ENCODE data around the gene DTNA. TPM values are rescaled to one million over a fixed set of nuclear protein-coding genes. Genes with fewer than 3 reads are reported as not detected.
"Not testable (repeated sequence)": the region's sequence is repeated elsewhere in the genome, so short reads cannot be mapped to it uniquely, and the experiment has no call there.

DTNA gene
- total RNA-seq, 1 experiment from 2014 or later, result 10.4 TPM

- Histone ChIP-seq H3K4me3 (ENCODE audit: low read depth, low read length) (no peak overlapping the region), H3K9me3 (no peaks in the 10 kb centered on the region), H3K27me3 (replicated peaks; ENCODE audit: control insufficient read depth, insufficient read depth, low read length) (no peaks in the 10 kb centered on the region), H3K36me3 (ENCODE audit: control insufficient read depth, insufficient read depth, low read length) (no peaks in the 10 kb centered on the region), H3K4me1 (peaks cover 12% of the 10 kb centered on the region)
- no peak for TF ChIP-seq CTCF (IDR thresholded peaks at IDR 0.05; ENCODE audit: insufficient read depth in 1 of 2, low read depth in 1 of 2, low read length in 1 of 2, severe bottlenecking in 1 of 2, unreplicated experiment in 1 of 2)
- H3K36me3 Mint-ChIP-seq (ENCODE audit: insufficient read depth, unreplicated experiment), result no peaks in the 10 kb centered on the region
- no peaks in the 10 kb centered on the region for H3K27me3 Mint-ChIP-seq (ENCODE audit: insufficient read depth, unreplicated experiment)
- intact Hi-C loops (cut with micrococcal nuclease; ENCODE audit: unreplicated experiment), result no loop called here
- no peak overlapping the region for H3K4me3 Mint-ChIP-seq (ENCODE audit: unreplicated experiment)
- H3K4me1 Mint-ChIP-seq (ENCODE audit: low read depth, unreplicated experiment), result no peaks in the 10 kb centered on the region
- no peak for DNase-seq
- no peak overlapping the region for H3K27ac Mint-ChIP-seq (ENCODE audit: unreplicated experiment)
- BruUV-seq (replicated peaks), result no TSS peak
- ChIA-PET CTCF (interaction anchor here (0.6 kb wide), 1 partner anchor 419 kb away, joined by 3 read pairs; no protein-coding TSS in a partner anchor), POLR2A (no interaction called here)
- H3K9me3 Mint-ChIP-seq (ENCODE audit: unreplicated experiment), result no peaks in the 10 kb centered on the region
Measured at GRCh38 chr18:34723143-34723542, 13.0 kb downstream of the DTNA start.

GRCh38 chr18:34725737-34726136, 15.6 kb downstream of the DTNA start:
- BruUV-seq (replicated peaks); H3K27me3 ChIP-seq (replicated peaks; ENCODE audit: control insufficient read depth, insufficient read depth, low read length); H3K4me3 Mint-ChIP-seq (ENCODE audit: unreplicated experiment); H3K4me3 ChIP-seq (ENCODE audit: low read depth, low read length); H3K9me3 Mint-ChIP-seq (ENCODE audit: unreplicated experiment); H3K9me3 ChIP-seq; H3K27me3 Mint-ChIP-seq (ENCODE audit: insufficient read depth, unreplicated experiment); DNase-seq; H3K36me3 Mint-ChIP-seq (ENCODE audit: insufficient read depth, unreplicated experiment); CTCF ChIA-PET; H3K4me1 Mint-ChIP-seq (ENCODE audit: low read depth, unreplicated experiment); H3K36me3 ChIP-seq (ENCODE audit: control insufficient read depth, insufficient read depth, low read length); POLR2A ChIA-PET: not testable (repeated sequence)
- intact Hi-C loops (cut with micrococcal nuclease; ENCODE audit: unreplicated experiment), result loop anchor here (1.0 to 5.0 kb wide), 4 partner anchors 9 to 128 kb away; no protein-coding TSS in a partner anchor
- H3K27ac Mint-ChIP-seq (ENCODE audit: unreplicated experiment), result peak overlapping the region; percentile 39
- H3K4me1 ChIP-seq, result peaks cover 15% of the 10 kb centered on the region

- Mint-ChIP-seq H3K9me3 (ENCODE audit: unreplicated experiment) (no peaks in the 10 kb centered on the region), H3K4me1 (ENCODE audit: low read depth, unreplicated experiment) (peaks cover 10% of the 10 kb centered on the region), H3K27me3 (ENCODE audit: insufficient read depth, unreplicated experiment) (no peaks in the 10 kb centered on the region), H3K4me3 (ENCODE audit: unreplicated experiment) (no peak overlapping the region), H3K36me3 (ENCODE audit: insufficient read depth, unreplicated experiment) (no peaks in the 10 kb centered on the region), H3K27ac (ENCODE audit: unreplicated experiment) (peak overlapping the region; percentile 39)
- no TSS peak for BruUV-seq (replicated peaks)
- intact Hi-C loops (cut with micrococcal nuclease; ENCODE audit: unreplicated experiment), result loop anchor here (1.0 to 5.0 kb wide), 4 partner anchors 8 to 129 kb away; no protein-coding TSS in a partner anchor
- no peak for TF ChIP-seq CTCF (IDR thresholded peaks at IDR 0.05; ENCODE audit: insufficient read depth in 1 of 2, low read depth in 1 of 2, low read length in 1 of 2, severe bottlenecking in 1 of 2, unreplicated experiment in 1 of 2)
- peak in 1 of 2 experiments; percentile 49 for DNase-seq
- no peaks in the 10 kb centered on the region for H3K9me3 ChIP-seq
- CTCF ChIA-PET, result no interaction called here
- no peaks in the 10 kb centered on the region for H3K36me3 ChIP-seq (ENCODE audit: control insufficient read depth, insufficient read depth, low read length)
- POLR2A ChIA-PET, result no interaction called here
- H3K4me3 ChIP-seq (ENCODE audit: low read depth, low read length), result no peak overlapping the region
- no peaks in the 10 kb centered on the region for H3K27me3 ChIP-seq (replicated peaks; ENCODE audit: control insufficient read depth, insufficient read depth, low read length)
- H3K4me1 ChIP-seq, result peaks cover 15% of the 10 kb centered on the region
Measured at GRCh38 chr18:34726286-34727004, 16.3 kb downstream of the DTNA start.
